HG03039 (cell line): Measurements from ENCODE around the gene PCLO.
"Not testable (repeated sequence)": the region's sequence is repeated elsewhere in the genome, so short reads cannot be mapped to it uniquely, and the experiment has no call there.

ENCODE experiments used
- ATAC-seq: cut with Tn5 transposase; IDR thresholded peaks from one replicate; pipeline ENCODE4 v1.9.1; 2021; ENCODE audit warnings: mild to moderate bottlenecking, moderate library complexity; ENCODE audit not compliant: unreplicated experiment

PCLO gene

GRCh38 chr7:82742163-82742562 is 420.5 kb downstream of the PCLO start:
- no peak for ATAC-seq

DNA sequence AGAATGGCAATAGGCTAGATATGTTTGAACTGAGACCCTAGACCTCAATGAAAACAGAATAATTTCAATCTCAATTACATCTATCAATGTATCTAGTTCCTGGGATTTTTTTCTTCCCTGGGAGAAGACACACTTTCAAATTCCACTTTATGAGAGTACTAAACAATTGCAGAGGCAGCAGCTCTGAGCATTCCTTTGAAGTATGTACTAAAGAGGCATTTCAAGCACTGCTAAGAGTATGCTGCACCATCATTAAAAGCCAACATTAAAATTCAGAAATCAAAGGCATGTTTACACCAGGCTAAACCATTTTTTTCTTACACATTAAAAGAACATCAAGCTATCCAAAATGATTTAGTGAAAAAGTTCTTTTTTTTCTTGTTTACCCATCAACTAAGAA is 421.2 kb downstream of the PCLO start:
- no peak for ATAC-seq

- ATAC-seq = no peak
Measured at GRCh38 chr7:82740246-82740848, 422.3 kb downstream of the PCLO start.

DNA sequence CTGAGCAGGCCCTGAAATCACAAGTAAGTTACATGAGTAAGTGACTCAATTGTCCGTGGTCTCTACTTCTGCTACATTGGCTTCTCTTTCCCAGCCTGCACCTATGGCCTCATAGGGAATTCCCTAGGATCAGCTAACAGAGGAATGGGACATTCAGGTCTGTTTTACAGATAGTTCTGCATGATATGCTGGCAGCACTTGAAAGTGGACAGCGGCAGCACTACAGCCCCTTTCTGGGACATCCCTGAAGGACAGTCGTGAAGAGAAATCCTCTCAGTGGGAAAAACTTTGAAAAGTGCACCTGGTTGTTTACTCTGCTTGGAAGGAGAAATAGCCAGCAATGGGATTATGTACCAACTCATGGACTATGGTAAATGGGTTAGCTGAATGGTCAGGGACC is 426.1 kb downstream of the PCLO start:
- no peak for ATAC-seq

GRCh38 chr7:82732677-82733076 is 430.0 kb downstream of the PCLO start:
- ATAC-seq = no peak

DNA sequence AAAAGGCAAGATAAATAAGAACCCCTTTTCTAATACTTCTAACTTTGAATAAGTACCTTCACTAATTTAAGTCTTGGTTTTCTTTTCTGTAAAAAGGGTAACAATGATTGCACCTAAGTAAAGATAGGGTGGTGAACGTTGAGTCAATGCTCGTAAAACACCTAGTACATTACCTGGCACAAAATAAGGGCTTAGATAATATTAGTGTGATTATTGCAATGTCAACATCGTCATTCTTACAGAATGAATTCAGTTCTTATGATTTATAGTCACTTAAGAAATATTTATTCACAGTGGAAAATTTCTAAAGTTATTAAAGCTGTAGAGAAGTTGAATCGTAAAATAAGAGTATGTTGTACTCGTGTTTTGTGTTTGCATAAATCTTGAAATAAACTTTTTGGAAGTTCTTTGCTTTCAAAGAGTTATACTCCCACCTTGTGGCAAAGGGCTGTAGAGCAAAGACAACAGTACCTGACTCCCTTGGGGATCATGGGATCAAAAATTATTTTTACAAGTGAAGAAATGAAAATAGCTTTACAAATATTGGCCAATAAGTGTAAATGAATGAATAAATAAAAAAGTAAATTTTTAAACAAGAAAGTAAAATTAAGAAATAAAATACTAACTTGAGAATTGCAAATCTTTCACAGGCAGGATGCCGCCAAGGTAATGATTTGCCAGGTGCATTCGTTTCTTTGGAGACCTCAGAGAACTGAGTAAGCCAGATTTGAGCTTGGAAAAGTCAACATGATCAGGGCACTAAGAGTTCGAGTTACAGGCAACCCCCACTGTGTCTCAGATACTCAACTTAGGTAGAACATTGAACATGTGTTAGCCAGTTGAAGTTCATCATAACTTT is 433.3 kb downstream of the PCLO start:
- ATAC-seq = no peak

DNA sequence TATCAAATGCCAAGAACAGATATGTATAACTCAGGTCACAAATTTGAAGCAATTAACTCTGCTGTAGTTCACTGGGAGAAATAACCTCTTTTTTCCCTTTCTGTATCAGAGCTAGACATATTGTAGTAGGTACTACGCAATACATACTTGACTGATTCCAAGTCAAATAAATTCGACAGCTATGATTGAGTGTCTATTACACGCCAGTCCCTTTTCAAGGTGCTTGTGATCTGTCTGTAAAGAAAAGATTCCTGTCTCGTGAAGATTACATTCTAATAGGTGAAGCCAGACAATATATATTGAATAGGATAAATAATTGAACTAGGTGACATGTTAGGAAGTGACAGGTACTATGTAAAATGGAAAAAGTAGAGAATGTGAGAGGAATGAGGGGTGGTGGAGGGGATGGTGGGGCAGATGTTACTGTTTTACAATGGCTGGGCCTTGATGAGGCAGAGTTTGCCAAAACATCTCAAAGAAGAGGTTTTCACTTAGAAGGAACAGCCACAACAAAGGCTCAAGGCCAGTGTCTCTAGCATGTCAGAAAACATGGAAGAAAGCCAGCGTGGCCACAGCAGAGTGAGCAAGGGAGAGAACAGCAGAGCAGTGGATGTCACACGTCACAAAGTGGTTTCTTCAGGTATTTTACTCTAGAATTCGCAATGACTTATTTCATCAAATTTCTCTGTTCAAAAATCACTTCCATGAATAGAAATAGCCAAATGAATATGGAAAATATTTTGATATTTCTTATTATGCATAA is 436.5 kb downstream of the PCLO start:
- no peak for ATAC-seq

DNA sequence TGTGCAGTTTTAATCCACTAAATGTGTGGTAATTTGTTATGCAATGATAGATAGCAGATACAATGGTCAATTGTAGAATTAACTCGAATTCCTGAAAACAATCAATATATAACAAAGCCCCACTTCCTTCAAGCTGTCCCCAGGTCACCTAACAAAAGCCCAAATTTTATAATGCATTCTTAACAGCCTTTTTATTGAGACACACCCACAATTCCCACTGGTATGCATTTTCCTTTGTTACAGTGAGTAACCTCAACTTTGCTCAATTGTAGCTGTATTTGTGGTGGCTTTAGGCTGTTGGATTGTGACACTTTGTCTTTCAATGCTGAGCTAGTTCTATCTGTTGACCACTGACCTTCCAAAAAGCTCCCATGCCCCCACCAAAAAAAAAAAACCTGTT is 439.3 kb downstream of the PCLO start:
- no peak for ATAC-seq

DNA sequence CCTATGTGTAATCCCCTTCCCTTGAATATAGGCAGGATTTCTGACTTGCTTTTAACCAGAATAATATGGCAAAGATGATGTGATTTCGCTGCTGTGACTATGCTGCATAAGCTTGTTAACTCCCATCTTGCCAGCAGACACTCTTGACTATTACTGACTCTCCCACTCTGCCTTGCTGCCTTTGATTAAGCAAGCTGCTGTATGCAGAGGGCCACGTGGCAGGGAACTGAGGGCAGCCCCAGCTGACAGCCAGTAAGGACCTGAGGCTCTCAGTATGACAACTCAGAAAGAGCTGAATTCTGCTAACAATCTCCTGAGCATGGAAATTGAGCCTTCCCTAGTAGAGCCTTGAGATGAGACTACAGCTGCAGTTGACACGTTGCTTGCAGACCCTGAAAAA is 439.7 kb downstream of the PCLO start:
- ATAC-seq = no peak

GRCh38 chr7:82715344-82715743 is 447.3 kb downstream of the PCLO start:
- no peak for ATAC-seq

DNA sequence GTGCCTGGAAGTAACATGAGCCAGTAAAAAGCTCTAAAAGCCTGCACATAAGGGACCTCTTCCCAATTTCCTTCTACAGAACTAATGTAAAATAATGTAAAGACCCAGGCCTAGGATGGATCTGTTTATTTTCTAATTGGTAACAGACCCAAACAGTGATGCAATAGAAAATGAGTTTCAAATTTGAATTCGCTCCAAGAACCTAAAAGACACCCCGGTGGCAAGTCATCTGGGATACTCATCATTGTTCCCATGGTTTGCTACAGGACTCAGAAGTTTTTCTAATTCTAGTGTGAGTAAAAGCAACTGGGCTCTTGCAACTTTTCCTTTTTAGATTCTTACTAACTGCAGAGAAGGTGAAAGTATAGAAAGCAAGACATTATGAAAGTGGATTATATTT is 447.8 kb downstream of the PCLO start:
- no peak for ATAC-seq

GRCh38 chr7:82713506-82713905 is 449.2 kb downstream of the PCLO start:
- no peak for ATAC-seq

DNA sequence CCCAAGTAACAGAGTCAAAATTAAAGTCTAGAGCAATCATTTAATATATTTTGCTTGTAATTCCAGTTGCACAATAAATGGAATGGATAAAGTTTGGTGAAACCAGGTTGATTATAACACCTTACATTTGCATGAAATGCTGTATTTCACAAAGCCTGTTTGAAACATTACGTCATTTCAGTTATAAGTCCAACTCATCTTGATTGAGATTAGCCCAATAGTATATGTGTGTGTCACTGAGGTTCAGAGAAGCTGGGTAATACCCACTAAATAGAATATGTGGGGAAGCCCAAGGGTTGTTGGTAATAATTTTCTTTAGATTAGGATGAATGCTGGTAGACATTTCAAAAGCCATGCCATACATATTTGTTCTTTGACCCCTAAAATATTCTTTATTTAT is 456.3 kb downstream of the PCLO start:
- ATAC-seq = not testable (repeated sequence)

GRCh38 chr7:82705517-82706260 is 457.0 kb downstream of the PCLO start:
- no peak for ATAC-seq

- ATAC-seq = no peak
Measured at GRCh38 chr7:82704121-82704520, 458.6 kb downstream of the PCLO start.
